ENCODE data around the gene EFNA5.
"Not testable (repeated sequence)": the region's sequence is repeated elsewhere in the genome, so short reads cannot be mapped to it uniquely, and the experiment has no call there.

EFNA5 gene

DNA sequence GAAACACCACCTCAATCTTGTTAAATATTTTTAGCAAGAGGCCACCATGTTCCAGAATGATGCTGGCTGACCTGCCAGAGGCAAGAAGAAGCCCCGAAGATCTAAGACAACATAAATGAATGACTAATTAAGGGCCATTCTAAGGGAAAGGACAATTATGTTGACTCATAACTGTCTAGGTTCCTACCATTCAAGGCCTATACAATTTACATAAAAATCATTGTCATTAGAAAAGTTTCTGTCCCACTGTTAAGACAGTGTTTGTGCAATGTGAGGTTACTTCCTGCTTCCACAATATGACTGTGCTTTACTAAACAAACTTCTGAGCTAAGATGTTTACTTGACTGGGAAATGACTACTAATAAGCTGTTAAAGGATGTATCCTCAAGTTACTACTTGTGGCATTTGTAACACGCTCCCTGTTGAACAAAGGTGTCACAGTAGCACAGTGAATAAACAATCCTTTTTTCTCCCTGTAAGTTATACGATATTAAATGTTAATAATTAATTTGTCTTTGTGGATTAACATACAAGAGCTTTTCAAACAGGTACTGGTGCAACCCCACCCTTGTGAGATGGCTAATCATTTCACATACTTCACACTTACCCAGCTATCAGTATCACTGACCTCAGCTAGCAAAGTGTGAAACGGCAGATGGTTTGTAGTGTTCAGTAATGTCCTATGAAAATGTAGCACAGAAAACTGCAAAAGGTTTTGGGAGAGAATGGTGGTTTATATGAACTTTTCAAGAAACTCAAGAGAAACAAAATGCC, 195.8 kb downstream of the EFNA5 start:
- DNase-seq, result no peak

DNA sequence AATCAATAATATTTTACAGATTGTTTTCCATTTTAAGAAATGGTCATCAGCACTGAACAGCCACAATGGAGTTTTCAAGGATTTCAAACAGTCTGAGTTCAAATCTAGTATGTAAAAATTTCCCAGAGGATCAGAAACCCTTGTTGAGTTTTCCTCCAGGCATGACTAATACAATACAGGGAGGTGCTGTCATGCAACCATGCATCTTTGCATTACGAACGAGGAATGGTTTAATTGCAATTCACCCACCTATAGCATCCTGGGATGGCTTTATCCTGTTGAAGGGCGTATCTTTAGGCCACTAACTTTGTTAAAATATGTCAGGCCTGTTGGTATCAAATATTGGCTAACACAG, 196.4 kb downstream of the EFNA5 start:
- DNase-seq, result no peak

DNA sequence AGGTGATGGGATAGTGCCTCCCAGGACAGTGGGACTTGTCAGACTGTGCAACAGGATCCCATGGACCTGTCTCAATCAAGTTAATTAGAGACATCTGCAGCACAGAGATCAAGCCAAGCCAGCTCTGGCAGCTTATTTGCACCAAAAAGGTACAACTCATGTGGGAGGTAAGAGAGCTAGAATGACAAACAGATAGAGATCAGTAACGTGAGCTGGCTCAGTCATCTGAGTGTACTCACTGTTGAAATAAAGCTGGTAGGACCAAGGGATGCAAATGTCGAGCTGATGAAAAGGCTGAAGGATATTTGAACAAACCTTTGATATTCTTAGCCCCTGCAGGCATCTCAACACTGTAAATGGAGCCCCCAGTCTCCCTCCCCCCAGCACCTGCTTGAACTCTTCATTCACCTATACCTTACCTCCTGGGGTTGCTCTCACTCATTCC, 198.1 kb downstream of the EFNA5 start:
- no peak for DNase-seq

DNA sequence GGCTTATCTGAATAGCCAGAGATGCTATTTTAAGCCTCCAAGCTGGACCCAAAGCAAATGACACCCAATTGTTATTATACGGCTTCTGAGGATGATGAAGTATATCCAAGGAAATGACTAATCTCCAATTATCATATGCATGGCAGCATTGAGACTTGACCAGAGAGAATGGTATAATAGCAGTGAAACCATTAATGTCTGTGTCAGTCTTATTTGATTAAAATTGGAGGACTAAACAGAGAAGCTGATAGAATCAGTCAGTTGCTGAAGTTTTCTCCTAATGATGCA, 200.5 kb downstream of the EFNA5 start:
- no peak for DNase-seq

DNA sequence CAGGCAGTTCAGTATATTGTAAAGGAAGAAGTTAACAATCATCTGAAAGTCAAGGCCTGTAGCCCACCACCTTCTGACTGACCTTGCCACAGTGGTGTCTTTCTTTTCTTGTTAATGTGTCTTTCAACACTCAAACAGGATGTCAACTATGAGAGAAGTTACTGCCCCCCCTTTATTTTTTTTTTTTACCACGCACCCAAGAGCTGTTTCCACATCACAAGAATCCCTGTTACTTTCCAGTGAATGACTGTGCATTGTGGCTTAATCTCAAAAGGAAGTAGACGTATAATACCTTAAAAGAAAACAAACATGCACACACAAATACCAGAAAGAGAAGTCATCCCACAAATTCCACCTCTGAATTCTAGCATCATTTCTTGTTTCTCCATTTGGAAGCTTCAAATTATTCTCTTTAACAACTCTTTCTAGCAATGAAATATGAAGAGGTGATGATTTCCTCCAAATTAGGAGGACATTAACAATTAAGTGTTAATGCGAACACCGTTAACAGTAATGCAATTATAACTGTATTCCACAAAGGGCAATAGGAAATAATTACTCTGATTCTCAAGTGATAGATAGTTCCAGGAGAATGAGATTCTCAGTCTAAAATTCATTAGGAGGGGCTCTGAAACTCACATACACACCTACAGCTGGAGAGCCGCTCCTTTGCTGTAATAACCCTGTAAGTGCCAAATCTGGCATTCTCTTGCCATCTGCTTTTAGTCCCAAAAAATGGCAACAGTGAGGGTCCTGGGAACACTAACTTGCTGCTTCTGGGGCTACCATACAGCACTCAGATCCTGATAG, 201.0 kb downstream of the EFNA5 start:
- no peak for DNase-seq

DNA sequence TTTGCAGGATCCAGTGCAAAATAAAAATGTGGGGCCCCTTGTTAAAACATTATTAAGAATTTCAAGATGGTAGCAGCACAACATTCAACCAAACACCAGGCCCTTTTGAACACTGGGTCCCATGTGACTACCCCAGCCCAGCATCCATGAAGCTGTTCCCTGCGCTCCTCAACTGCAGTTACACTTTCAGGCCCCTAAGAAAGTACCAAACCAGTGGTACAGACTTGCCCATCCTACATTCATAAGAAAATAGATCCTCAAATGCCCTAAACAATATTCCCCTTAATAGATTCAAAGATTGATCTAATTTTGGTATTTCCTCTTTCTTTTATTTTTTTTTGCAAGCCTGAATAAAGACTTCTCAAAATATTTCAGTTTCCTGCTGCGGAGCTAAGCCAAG, 201.7 kb downstream of the EFNA5 start:
- no peak for DNase-seq

DNA sequence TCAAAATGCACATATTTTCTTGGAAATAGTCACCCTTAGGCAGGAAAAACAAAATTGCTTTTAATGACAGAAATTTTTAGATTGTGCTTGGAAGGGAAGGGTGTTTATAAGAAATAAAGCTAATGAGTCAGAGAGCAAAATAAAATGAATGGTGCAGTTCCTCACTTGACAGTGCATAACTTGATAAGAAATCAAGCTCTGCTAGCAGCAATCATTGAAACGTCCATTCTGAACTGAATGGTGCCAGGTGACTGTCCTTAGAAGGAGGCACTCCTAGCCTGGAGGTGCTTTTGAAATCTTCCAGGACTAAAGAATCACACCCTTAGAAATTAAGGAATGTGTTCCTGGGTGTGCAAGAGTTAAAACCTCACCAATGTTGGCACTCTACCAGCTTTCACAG, 202.5 kb downstream of the EFNA5 start:
- DNase-seq, result no peak

DNA sequence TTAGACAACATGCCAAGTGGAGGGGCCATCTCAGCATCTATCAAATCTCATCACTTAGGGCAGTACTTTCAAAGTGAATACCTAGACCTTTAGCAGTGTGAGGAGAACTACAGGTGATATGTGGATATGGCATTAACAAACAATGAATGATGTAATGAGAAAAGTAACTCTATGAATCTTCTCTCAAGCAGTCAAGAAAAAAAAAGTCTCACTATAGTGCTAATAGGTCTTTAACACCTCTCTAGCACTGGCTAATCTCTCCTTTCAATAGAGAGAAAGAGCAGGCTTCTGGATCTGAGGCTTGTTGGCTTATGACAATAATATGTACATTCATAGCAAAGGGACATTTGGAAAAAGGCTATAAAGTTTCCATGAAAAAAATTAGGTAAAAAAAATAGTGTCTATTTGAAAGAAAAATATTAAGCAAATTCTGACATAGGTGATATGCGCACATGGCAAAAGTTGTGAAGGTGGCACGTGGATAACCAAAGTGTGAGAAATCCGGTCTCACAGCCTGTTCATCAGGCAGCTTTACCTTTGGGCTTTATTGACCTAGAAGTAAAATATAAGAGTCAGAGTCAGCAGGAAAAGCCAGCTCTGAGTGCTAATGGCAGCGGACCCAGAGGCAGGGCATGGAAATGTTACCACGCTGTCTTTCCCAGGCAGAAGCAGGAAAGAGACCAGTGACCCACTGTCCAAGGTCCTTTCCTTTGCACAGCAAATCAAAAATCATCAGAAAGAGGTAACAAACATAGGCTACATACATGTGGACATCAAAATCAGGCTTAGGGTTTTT, 203.4 kb downstream of the EFNA5 start:
- DNase-seq, result no peak

DNA sequence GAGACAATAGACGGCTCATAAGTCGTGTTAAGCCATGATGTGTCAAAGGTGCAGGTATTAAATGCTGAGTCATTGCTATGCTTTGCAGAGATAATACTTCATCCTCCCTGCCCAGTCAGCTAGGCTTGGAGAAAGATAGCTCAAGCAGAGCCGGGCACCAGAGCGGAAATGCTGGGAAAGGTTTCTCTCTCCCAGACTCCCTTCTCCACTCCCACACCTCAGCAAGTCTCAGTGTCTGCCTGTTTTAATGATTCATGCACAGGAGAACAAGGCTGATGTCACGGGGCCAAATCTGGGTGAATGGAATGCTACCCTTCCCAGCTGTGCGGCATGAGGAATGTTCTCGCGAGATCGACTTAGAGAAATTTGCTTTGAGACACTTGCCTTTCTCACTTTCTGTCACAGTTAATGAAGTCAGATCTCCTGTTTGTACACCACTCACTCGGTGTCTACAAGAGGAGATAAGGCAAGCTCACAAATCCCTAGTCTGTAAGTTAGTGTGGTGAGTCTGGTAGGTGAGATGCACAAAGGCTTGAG, 204.4 kb downstream of the EFNA5 start:
- no peak for DNase-seq

DNA sequence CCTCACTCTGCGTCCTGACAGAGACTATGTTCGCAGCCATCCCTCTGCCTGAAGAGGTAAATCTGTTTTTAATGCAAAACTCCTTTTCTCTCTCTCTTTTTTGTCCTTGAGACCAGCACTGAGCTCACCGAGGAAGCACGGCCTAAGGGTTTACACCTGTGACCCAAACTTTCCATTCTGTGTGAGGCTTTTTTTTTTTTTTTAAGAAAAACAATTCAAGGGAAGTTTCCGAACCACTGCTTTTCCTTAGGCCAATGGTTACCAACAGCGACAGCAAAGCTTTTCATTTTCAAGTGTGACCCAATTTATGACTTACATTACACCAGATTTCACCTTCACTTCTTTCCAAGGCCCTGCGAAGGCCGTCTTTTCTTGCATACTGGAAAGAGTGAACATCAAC, 205.9 kb downstream of the EFNA5 start:
- no peak for DNase-seq

DNA sequence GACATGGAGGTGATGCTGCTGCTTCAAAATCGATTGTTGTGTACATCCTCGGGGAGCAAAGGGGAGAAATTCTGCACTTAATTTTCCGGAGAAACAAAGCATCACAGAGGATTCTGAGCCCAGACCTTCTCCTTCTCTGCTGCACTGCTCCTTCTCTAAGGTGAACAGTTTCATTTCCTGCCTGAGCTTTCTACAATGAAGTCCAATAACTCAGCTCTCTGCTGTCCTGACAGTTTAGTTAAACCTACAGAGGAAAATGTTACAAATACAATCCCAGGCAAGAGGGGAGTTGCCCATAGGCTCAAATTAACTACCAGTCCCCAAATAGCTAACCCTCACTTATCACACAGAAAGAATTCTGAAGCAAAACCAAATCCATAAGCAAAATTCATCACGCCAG, 206.3 kb downstream of the EFNA5 start:
- no peak for DNase-seq

DNA sequence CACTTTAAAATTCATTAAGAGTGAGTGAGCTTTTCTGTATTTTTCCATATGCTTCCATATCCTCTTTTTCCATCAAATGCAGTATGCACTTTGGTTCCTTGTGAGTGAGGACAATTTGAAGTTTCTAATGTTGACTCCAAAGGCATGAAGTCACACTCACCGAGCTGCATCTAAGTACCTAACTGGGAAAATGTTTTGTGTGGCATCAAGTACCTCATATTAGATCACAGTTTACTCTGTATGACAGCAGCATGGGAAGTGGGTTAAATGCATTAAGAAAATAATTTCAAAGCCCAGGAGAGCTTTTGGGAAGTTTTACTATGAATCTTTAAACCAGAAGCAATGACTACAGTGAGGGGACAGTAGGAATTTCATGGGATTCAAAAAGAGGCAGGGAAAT, 207.0 kb downstream of the EFNA5 start:
- DNase-seq, result no peak

DNA sequence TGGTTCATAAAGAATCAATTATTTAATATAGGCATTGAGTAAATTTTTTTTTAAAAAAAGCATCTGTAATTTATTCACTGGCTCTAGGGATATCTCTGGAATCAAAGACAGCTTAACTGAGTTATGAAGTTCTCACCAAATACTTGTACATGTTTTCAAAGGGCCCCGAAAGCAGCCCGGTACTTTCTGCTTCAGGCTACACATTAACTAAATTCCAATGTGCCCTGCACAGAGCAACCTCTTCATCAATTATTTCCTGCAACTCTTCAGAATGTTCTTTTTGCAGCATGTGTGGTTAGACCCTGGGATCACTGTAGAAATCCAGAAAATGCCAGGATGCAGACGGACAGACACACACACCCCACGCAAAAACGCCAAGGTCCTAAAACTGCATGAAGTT, 209.0 kb downstream of the EFNA5 start:
- DNase-seq, result no peak

DNA sequence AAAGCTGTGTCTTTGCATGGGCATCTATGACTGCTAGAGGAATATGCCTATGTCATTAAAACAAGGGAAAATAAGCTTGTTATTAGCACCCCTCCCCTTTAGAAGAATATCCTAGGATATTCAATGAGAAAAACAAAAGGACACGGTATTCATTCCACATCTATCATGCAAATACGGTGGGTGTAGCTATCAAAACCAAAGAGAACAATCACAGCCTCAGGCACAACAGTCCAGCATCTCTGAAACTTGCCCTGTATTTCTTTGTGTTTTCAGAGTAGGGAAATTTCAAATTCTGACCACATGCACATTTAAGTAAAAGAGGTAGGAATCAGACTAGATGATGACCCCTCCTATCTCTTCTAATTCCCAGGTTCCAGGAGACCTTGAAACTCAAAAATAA, 209.9 kb downstream of the EFNA5 start:
- DNase-seq, result no peak

DNA sequence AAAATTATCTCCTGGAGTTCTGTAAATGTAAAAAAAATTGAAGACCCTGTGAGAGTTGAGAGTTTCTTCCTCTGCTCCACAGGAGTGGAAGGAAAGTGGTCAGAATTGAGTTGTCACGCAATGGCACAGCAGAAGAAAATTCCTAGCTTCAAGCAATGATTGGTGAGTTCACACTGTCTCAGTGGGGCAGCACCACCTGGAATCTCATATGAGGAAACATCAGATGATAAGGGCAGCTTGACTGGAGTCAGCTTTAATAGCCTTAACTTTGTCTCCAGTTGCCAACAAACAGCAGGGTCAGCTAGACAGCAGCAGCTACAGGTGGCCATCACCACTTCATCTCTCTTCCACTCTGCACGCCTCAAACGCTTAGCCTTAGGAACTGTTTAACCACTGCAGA, 211.1 kb downstream of the EFNA5 start:
- no peak for DNase-seq

DNA sequence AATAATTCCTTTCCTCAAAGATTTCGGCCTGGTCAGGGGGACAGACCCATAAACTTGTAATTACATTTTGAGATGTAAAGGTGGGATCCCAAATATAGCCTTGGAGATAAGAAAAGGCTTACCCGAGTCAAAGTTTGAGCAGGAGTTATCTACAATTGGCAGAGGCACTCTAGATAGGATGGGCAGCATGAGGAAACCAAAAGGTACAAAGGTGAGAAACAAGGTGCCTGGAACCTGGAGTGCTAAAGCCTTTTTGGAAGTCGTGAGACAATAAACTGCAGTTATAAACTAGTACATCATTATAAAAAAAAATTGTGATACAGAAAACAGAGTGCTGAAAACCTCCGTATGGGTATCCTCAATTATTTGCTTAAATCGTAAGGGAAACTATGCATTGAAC, 212.4 kb downstream of the EFNA5 start:
- DNase-seq, result no peak

DNA sequence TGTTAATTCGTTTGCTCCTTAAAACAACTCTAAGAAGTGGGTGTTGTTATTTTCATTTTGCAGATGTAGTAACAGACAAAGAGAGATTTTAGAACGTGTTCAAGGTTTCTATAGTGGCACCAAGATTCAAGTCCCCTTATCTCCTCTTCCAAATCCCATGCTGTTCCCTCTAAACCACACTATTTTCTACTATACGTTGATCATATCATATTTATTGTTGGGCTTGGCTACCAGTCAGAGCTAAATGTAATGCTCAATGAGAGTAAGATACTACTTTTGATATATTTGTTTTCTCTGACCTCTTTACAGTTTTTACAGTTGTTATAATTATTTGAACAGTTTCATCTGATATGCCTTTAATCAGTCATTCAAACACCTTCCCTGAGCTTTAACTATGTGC, 212.9 kb downstream of the EFNA5 start:
- DNase-seq, result no peak

DNA sequence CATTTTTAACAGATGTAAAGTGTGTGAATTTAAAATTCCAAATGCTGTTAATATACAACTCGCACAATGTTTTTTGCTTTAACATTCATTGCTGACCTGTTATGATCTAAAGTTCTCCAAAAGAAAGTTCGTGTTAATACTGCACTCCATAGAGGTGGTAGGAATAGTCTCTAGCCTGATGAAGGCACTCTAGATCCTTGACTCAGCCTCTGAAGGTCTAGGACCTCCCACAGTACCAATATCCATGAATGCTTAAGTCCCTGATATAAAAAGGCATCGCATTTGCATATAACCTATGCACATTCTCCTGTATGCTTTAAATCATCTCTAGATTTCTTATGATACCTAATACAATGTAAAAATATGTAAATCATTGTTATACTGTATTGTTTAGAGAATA, 213.6 kb downstream of the EFNA5 start:
- no peak for DNase-seq

DNA sequence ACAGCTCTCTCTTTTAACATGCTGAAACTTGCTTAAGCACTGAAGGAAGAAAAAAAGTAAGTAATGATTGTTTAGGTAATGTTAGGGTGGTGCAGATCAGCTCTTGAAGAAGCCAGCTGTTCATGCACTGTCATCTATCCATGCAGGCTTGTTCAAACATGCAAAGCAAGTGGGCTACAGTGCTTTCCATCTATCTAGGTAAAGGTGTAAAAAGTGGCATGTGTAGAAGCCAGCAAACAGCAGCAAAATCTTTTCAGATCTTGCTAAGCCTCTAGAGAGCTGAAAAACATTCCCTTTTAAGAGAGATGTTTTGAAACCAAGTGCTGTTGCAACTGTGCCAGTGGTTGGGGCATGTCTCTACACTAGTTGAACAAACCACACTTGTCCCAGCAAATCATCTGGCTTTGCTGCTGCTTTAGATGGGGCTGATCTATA, 214.4 kb downstream of the EFNA5 start:
- DNase-seq, result no peak

DNA sequence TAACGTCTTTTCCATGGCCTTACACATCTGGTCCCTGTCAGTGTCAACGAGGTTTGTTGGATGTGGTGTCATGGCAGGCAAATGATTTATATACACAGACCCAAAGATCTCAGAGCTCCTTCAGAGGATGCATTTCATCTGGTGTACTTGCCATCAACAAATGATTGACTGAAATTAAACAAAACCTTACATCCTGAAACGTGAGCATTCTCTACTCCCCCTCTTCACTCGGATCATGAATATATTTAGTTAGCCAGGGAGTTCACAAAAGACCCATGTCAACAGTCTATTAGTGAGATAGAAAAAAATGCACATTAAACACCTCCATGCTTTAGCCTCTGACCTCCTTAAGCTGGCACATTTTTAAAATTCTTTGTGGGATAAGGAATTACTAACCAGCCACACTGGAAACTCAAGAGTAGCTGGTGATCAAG, 215.6 kb downstream of the EFNA5 start:
- DNase-seq, result no peak

DNA sequence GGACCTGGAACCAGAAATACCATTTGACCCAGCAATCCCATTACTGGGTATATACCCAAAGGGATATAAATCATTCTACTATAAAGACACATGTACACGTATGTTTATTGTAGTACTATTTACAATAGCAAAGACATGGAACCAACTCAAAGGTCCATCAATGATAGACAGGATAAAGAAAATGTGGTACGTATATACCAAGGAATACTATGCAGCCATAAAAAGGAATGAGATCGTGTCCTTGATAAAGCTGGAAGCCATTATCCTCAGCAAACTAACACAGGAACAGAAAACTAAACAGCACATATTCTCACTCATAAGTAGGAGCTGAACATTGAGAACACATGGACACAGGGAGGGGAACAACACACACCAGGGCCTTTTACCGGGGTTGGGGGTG, 218.9 kb downstream of the EFNA5 start:
- DNase-seq, result not testable (repeated sequence)

DNA sequence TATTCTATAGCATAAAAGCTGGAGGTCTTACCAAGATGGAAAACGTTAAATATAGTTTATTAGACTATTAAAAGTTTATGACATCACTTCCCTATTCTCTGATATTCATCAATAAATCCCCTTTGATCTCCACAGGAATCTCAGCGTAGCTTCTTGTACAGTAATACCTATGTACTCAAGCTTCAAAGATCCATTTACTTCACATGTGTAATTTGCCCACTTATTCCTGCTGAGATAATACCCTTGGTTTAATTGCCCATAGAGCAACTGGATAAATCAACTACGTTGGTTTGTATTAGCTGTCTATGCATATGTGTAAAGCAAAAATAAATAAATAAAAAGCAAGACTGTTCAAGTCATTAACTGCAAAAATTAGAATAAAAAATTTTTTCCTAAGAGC, 219.7 kb downstream of the EFNA5 start:
- DNase-seq, result no peak

DNA sequence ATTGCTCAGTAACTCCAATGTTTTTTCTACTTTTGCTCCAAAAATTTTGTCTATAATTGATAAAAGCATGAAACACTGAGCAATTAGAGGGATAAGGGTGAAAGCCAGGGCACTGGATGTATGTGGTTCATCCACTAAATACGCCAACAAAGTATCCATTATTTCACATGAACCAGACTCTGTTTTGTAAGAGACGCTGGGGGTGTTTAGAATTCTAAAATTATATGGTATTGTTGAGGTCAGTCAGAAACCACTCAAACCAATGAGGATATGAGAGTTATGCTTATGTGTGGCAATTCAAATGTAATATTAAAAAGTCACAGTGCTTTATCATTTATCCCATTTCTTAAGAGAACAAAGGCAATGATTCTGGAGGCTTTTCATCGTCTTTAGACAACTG, 220.2 kb downstream of the EFNA5 start:
- DNase-seq, result no peak

DNA sequence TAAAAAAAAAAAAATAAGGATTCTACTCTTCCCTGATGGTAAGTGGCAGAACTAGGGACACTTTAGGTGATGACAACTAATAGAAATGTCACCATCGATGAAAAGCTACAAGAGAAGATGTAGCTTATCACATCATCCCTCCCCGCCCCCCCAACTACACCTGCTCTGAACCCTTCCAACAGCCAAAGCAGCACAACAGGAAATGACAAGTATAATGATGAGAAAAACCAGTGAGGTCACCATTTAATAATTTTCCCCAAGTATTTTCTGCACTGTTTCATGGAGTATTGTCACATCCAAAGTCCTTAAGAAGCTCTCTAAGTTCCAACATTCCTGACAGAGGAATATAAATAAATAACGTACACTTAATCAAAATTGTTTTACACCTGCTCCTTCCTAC, 221.4 kb downstream of the EFNA5 start:
- no peak for DNase-seq
